H1 (cell line): ENCODE data around the gene LYPD6. TPM values are rescaled to one million over a fixed set of nuclear protein-coding genes. Genes with fewer than 3 reads are reported as not detected.

Experiments
- CTCF ChIA-PET: fragments of 300-600 bp; sonication (Branson Sonifier 250); formaldehyde crosslinking; loops from one replicate; lab custom pipeline; 2021; ENCODE audit not compliant: partially characterized antibody; lab: Charles Lee
- POLR2A ChIA-PET: fragments of 300-600 bp; sonication (Branson Sonifier 250); formaldehyde crosslinking; loops from one replicate; lab custom pipeline; 2021; ENCODE audit warnings: inconsistent platforms; ENCODE audit not compliant: partially characterized antibody; lab: Charles Lee
- DNase-seq, 2 experiments: peaks; one replicate each; pipeline versions ENCODE4 v3.0.0 to v3.0.0-alpha.2; 2010 to 2022; ENCODE audit warnings: low spot score in 2 of 2, low read depth in 1 of 2, mixed read lengths in 1 of 2
- FAIRE-seq: peaks from 2 replicates; lab custom pipeline; 2011; peaks lifted over from hg19 to GRCh38; lab: Jason Lieb, UNC
- H2AFZ ChIP-seq: 2 replicates; pipeline ENCODE4 v1.8.1; 2012; ENCODE audit warnings: low read length, inconsistent platforms
- H2AK5ac ChIP-seq: 2 replicates; pipeline ENCODE4 v1.6.1; 2013; ENCODE audit warnings: low read depth, low read length
- H2BK120ac ChIP-seq: replicated peaks from 2 replicates; pipeline ENCODE3; 2013; ENCODE audit warnings: low read depth, low read length, inconsistent platforms
- H2BK12ac ChIP-seq: 2 replicates; pipeline ENCODE4 v1.6.1; 2013; ENCODE audit warnings: low read depth, low read length
- H2BK15ac ChIP-seq: 2 replicates; pipeline ENCODE4 v1.6.1; 2013; ENCODE audit warnings: low read length
- H2BK20ac ChIP-seq: 2 replicates; pipeline ENCODE4 v1.6.1; 2013; ENCODE audit warnings: low read length
- H2BK5ac ChIP-seq: 2 replicates; pipeline ENCODE4 v1.6.1; 2013; ENCODE audit warnings: low read depth, low read length
- H3K14ac ChIP-seq: 2 replicates; pipeline ENCODE4 v1.6.1; 2013; ENCODE audit warnings: inconsistent platforms; ENCODE audit not compliant: insufficient read length
- H3K18ac ChIP-seq: 2 replicates; pipeline ENCODE4 v1.6.1; 2013; ENCODE audit warnings: low read length; ENCODE audit errors: extremely low read depth
- H3K23ac ChIP-seq: 2 replicates; pipeline ENCODE4 v1.6.1; 2013; ENCODE audit warnings: inconsistent platforms; ENCODE audit not compliant: insufficient read length
- H3K23me2 ChIP-seq: 2 replicates; pipeline ENCODE4 v1.6.1; 2013; ENCODE audit warnings: low read depth, low read length
- H3K27ac ChIP-seq: 2 replicates; pipeline ENCODE4 v1.6.1; 2011; ENCODE audit warnings: low read depth, low read length, inconsistent platforms
- H3K27me3 ChIP-seq, 4 experiments: replicated peaks in 1 of 4; 1 replicate in 1 of 4; 2 replicates in 3 of 4; pipeline versions ENCODE4 v1.6.1 to v1.8.1; 2011 to 2013; ENCODE audit warnings: low read length in 3 of 4, mild to moderate bottlenecking in 3 of 4, inconsistent platforms in 2 of 4, mixed read lengths in 2 of 4, moderate library complexity in 1 of 4; ENCODE audit not compliant: control insufficient read depth in 3 of 4, insufficient read depth in 3 of 4; ENCODE audit errors: extremely low read depth in 1 of 4
- H3K36me3 ChIP-seq, 4 experiments: 2 replicates each; pipeline versions ENCODE4 v1.6.1 to v1.8.1; 2011 to 2013; ENCODE audit warnings: mild to moderate bottlenecking in 4 of 4, low read length in 3 of 4, moderate library complexity in 2 of 4, control low read depth in 1 of 4, inconsistent platforms in 1 of 4; ENCODE audit not compliant: insufficient read depth in 4 of 4, control insufficient read depth in 2 of 4
- H3K4ac ChIP-seq: replicated peaks from 2 replicates; pipeline ENCODE3; 2013; ENCODE audit warnings: low read length, low read depth, mixed read lengths, inconsistent platforms; ENCODE audit not compliant: insufficient read length
- H3K4me1 ChIP-seq, 4 experiments: replicated peaks in 1 of 4; 1 replicate in 1 of 4; 2 replicates in 3 of 4; pipeline versions ENCODE4 v1.6.1 to v1.8.1; 2011 to 2013; ENCODE audit warnings: low read length in 3 of 4, inconsistent platforms in 2 of 4, mixed read lengths in 1 of 4; ENCODE audit not compliant: insufficient read depth in 4 of 4, control insufficient read depth in 3 of 4
- H3K4me2 ChIP-seq, 2 experiments: 2 replicates each; pipeline versions ENCODE4 v1.6.1 to v1.8.1; 2011 to 2013; ENCODE audit warnings: low read depth in 2 of 2, low read length in 2 of 2, control low read depth in 1 of 2, inconsistent platforms in 1 of 2, mild to moderate bottlenecking in 1 of 2; ENCODE audit not compliant: insufficient read depth in 1 of 2
- H3K4me3 ChIP-seq, 4 experiments: fragments of 200-600, 300-600 bp in 1 of 4; sonication (generic), shearing (Covaris generic), sonication (Bioruptor Twin) in 1 of 4; 2 replicates each; pipeline versions ENCODE4 v1.5.1 to v1.8.1; 2011 to 2016; ENCODE audit warnings: low read length in 4 of 4, low read depth in 3 of 4, control low read depth in 2 of 4, inconsistent platforms in 2 of 4, mild to moderate bottlenecking in 2 of 4, mixed read lengths in 1 of 4, moderate library complexity in 1 of 4; ENCODE audit not compliant: insufficient read depth in 2 of 4; ENCODE audit errors: extremely low read depth in 1 of 4
- H3K56ac ChIP-seq: replicated peaks from 2 replicates; pipeline ENCODE3; 2013; ENCODE audit warnings: low read depth, mild to moderate bottlenecking, mixed read lengths, low read length, inconsistent platforms; ENCODE audit not compliant: insufficient read length
- H3K79me1 ChIP-seq: 2 replicates; pipeline ENCODE4 v1.6.1; 2013; ENCODE audit warnings: low read depth, low read length, control low read depth
- H3K79me2 ChIP-seq, 2 experiments: 2 replicates each; pipeline versions ENCODE4 v1.6.1 to v1.8.1; 2012 to 2013; ENCODE audit warnings: low read length in 2 of 2, mild to moderate bottlenecking in 2 of 2, inconsistent platforms in 1 of 2; ENCODE audit not compliant: insufficient read depth in 2 of 2, control insufficient read depth in 1 of 2
- H3K9ac ChIP-seq, 4 experiments: replicated peaks in 1 of 4; 1 replicate in 1 of 4; 2 replicates in 3 of 4; pipeline versions ENCODE4 v1.6.1 to v1.8.1; 2011 to 2013; ENCODE audit warnings: low read depth in 3 of 4, low read length in 3 of 4, control low read depth in 2 of 4, mild to moderate bottlenecking in 2 of 4, moderate library complexity in 2 of 4, inconsistent platforms in 1 of 4; ENCODE audit errors: extremely low read depth in 1 of 4
- H3K9me3 ChIP-seq, 2 experiments: 2 replicates each; pipeline versions ENCODE4 v1.6.1 to v1.8.1; 2012 to 2013; ENCODE audit warnings: mild to moderate bottlenecking in 2 of 2, moderate library complexity in 2 of 2, control low read depth in 1 of 2, inconsistent platforms in 1 of 2, low read depth in 1 of 2, low read length in 1 of 2, mixed read lengths in 1 of 2; ENCODE audit not compliant: insufficient read depth in 2 of 2
- H4K20me1 ChIP-seq, 2 experiments: replicated peaks in 1 of 2; 2 replicates each; pipeline versions ENCODE3 to v1.8.1; 2011 to 2013; ENCODE audit warnings: inconsistent platforms in 2 of 2, low read length in 2 of 2, mild to moderate bottlenecking in 1 of 2; ENCODE audit not compliant: insufficient read depth in 2 of 2, control insufficient read depth in 1 of 2
- H4K5ac ChIP-seq: 2 replicates; pipeline ENCODE4 v1.6.1; 2013; ENCODE audit warnings: low read length, low read depth, mixed read lengths, inconsistent platforms; ENCODE audit not compliant: insufficient read length
- H4K8ac ChIP-seq: 2 replicates; pipeline ENCODE4 v1.8.0; 2013; ENCODE audit warnings: mild to moderate bottlenecking, moderate library complexity, low read length, inconsistent platforms; ENCODE audit not compliant: insufficient read depth; ENCODE audit errors: extremely low read depth
- H4K91ac ChIP-seq: replicated peaks from 2 replicates; pipeline ENCODE3; 2013; ENCODE audit warnings: low read length, mixed read lengths, inconsistent platforms; ENCODE audit not compliant: insufficient read length
- BACH1 ChIP-seq: IDR thresholded peaks from 2 replicates; pipeline ENCODE4 v1.6.1; 2012; ENCODE audit warnings: low read length, improper control_type of control experiment
- CHD1 ChIP-seq: IDR thresholded peaks from 2 replicates; pipeline ENCODE4 v1.6.1; 2012; ENCODE audit warnings: low read depth, low read length, improper control_type of control experiment
- FOSL1 ChIP-seq: IDR thresholded peaks from 2 replicates; pipeline ENCODE4 v1.6.1; 2011; ENCODE audit warnings: mild to moderate bottlenecking, low read depth, low read length, moderate library complexity; ENCODE audit not compliant: insufficient read depth
- JUND ChIP-seq: IDR thresholded peaks from 2 replicates; pipeline ENCODE4 v1.6.1; 2011; ENCODE audit warnings: mild to moderate bottlenecking, improper control_type of control experiment, low read length
- KDM5A ChIP-seq: fragments of 200-600 bp; IDR thresholded peaks from 2 replicates; pipeline ENCODE4 v1.7.1; 2012; ENCODE audit warnings: mild to moderate bottlenecking, low read length, inconsistent platforms, mixed read lengths
- NANOG ChIP-seq: IDR thresholded peaks from 2 replicates; pipeline ENCODE4 v1.6.1; 2011; ENCODE audit warnings: low read length, low read depth, mild to moderate bottlenecking, inconsistent platforms; ENCODE audit not compliant: insufficient read depth, poor library complexity, severe bottlenecking
- PHF8 ChIP-seq: fragments of 200-600 bp; sonication (generic); conservative IDR thresholded peaks from 2 replicates; pipeline ENCODE4 v1.7.1; 2012; ENCODE audit warnings: low read depth, mild to moderate bottlenecking, inconsistent platforms, low read length, moderate library complexity
- POU5F1 ChIP-seq: IDR thresholded peaks from 2 replicates; pipeline ENCODE4 v1.6.1; 2011; ENCODE audit warnings: low read depth, mild to moderate bottlenecking, low read length, moderate library complexity
- SAP30 ChIP-seq: fragments of 300-600 bp; sonication (generic); IDR thresholded peaks from 2 replicates; pipeline ENCODE4 v1.7.1; 2012; ENCODE audit warnings: low read length, moderate library complexity, mild to moderate bottlenecking, inconsistent platforms; ENCODE audit not compliant: insufficient read depth, insufficient replicate concordance
- SIN3A ChIP-seq, 2 experiments: IDR thresholded peaks in 1 of 2; conservative IDR thresholded peaks in 1 of 2; 2 replicates each; pipeline ENCODE4 v1.6.1; 2011 to 2012; ENCODE audit warnings: low read length in 2 of 2, improper control_type of control experiment in 1 of 2, low read depth in 1 of 2, mild to moderate bottlenecking in 1 of 2
- TAF1 ChIP-seq: IDR thresholded peaks from 2 replicates; pipeline ENCODE4 v1.6.1; 2011; ENCODE audit warnings: mild to moderate bottlenecking, low read depth, low read length
- TBP ChIP-seq: IDR thresholded peaks from 2 replicates; pipeline ENCODE4 v1.6.1; 2011; ENCODE audit warnings: low read depth, low read length, improper control_type of control experiment
- polyA plus RNA-seq, 7 experiments: library from polyadenylated mRNA; depleted of rRNA in 3 of 7; stranded (reverse) in 5 of 7; unstranded in 2 of 7; fragments of >200 nt in 5 of 7; fragments of 200-250 nt in 2 of 7; gene quantifications; 1 replicate in 5 of 7; 2 replicates in 1 of 7; 4 replicates in 1 of 7; pipeline versions ENCODE4 v1.2.1 to v1.2.3, GENCODE V29; 2011 to 2013; ENCODE audit warnings: missing spikeins in 2 of 7, mixed read lengths in 2 of 7
- total RNA-seq: library from RNA; stranded (reverse); fragmentation: NEBNext Ultra II Directional; extraction: Animal tissue kit (Norgen Biotek cat#: 25700); gene quantifications from 2 replicates; pipeline ENCODE4 v1.2.1, GENCODE V29; 2021
- TF ChIP-seq, protein P1 (sequence below), 3 experiments: IDR thresholded peaks; 1 replicate in 2 of 3; 2 replicates in 1 of 3; pipeline versions ENCODE4 v1.5.1 to v1.6.1; 2011; ENCODE audit warnings: low read length in 3 of 3, mild to moderate bottlenecking in 3 of 3, inconsistent platforms in 2 of 3, low read depth in 1 of 3, moderate library complexity in 1 of 3; ENCODE audit not compliant: insufficient read depth in 1 of 3; ENCODE audit errors: control extremely low read depth in 1 of 3

Gene LYPD6
- total and polyA plus RNA-seq, 2 of the 8 experiments (the other 6 are each of a cell fraction or from before 2014, with no cell fraction given) = 5.6 to 8.9 TPM

GRCh38 chr2:149357058-149357457 is 26.7 kb downstream of the LYPD6 start:
- Histone ChIP-seq H3K27ac (no peak overlapping the region), H3K14ac (no peak overlapping the region), H3K79me1 (no peaks in the 10 kb centered on the region), H3K27me3 (no peaks in the 10 kb centered on the region), H3K4ac (no peak overlapping the region), H3K36me3 (peaks cover 0 to 2% (median 0%) of the 10 kb centered on the region in 4 experiments; a peak in 1 of 8 replicates), H2AK5ac (no peak overlapping the region), H3K9me3 (no peaks in the 10 kb centered on the region), H3K23me2 (no peaks in the 10 kb centered on the region), H3K4me3 (no peak overlapping the region), H2BK5ac (no peak overlapping the region), H3K9ac (no peak overlapping the region), H4K91ac (no peak overlapping the region), H2BK120ac (no peak overlapping the region), H3K79me2 (no peaks in the 10 kb centered on the region; a peak in 1 of 4 replicates), H2BK15ac (no peak overlapping the region), H3K4me2 (no peak overlapping the region), H4K8ac (no peak overlapping the region), H2AFZ (no peak overlapping the region), H4K5ac (no peak overlapping the region), H3K18ac (no peak overlapping the region), H2BK12ac (no peak overlapping the region), H4K20me1 (no peaks in the 10 kb centered on the region), H2BK20ac (no peak overlapping the region), H3K23ac (no peak overlapping the region), H3K4me1 (0 out of 7 replicates have a peak, but pooled peaks cover 0 to 4% (median 0%) of the 10 kb centered on the region in 4 experiments), H3K56ac (no peak overlapping the region)
- DNase-seq (no peak), FAIRE-seq (no peak)
- ChIA-PET POLR2A (no interaction called here), CTCF (no interaction called here)
- TF ChIP-seq SAP30 (no peak), SIN3A (conservative IDR thresholded peaks at IDR 0.05 in 1 of 2, IDR thresholded peaks at IDR 0.05 in 1 of 2; ENCODE audit: low read depth in 1 of 2, low read length in 2 of 2) (no peak), PHF8 (no peak), JUND (no peak), FOSL1 (no peak), NANOG (no peak), TBP (no peak), KDM5A (no peak), CHD1 (no peak), TAF1 (no peak), BACH1 (no peak), POU5F1 (no peak)
- TF ChIP-seq, protein P1, sequence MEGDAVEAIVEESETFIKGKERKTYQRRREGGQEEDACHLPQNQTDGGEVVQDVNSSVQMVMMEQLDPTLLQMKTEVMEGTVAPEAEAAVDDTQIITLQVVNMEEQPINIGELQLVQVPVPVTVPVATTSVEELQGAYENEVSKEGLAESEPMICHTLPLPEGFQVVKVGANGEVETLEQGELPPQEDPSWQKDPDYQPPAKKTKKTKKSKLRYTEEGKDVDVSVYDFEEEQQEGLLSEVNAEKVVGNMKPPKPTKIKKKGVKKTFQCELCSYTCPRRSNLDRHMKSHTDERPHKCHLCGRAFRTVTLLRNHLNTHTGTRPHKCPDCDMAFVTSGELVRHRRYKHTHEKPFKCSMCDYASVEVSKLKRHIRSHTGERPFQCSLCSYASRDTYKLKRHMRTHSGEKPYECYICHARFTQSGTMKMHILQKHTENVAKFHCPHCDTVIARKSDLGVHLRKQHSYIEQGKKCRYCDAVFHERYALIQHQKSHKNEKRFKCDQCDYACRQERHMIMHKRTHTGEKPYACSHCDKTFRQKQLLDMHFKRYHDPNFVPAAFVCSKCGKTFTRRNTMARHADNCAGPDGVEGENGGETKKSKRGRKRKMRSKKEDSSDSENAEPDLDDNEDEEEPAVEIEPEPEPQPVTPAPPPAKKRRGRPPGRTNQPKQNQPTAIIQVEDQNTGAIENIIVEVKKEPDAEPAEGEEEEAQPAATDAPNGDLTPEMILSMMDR (IDR thresholded peaks at IDR 0.05; ENCODE audit: control extremely low read depth in 1 of 3, insufficient read depth in 1 of 3, low read depth in 1 of 3, low read length in 3 of 3) = no peak
